ENCODE results near the gene CREG2. TPM values are rescaled to one million over a fixed set of nuclear protein-coding genes. Genes with fewer than 3 reads are reported as not detected.

CREG2 gene, protein sequence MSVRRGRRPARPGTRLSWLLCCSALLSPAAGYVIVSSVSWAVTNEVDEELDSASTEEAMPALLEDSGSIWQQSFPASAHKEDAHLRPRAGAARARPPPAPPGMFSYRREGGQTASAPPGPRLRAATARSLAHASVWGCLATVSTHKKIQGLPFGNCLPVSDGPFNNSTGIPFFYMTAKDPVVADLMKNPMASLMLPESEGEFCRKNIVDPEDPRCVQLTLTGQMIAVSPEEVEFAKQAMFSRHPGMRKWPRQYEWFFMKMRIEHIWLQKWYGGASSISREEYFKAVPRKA
- total RNA-seq = 1 to 10 TPM in 2 of 4 donors, under 1 TPM in 2; 0.38 to 2.5 (median 1.3) TPM

DNA sequence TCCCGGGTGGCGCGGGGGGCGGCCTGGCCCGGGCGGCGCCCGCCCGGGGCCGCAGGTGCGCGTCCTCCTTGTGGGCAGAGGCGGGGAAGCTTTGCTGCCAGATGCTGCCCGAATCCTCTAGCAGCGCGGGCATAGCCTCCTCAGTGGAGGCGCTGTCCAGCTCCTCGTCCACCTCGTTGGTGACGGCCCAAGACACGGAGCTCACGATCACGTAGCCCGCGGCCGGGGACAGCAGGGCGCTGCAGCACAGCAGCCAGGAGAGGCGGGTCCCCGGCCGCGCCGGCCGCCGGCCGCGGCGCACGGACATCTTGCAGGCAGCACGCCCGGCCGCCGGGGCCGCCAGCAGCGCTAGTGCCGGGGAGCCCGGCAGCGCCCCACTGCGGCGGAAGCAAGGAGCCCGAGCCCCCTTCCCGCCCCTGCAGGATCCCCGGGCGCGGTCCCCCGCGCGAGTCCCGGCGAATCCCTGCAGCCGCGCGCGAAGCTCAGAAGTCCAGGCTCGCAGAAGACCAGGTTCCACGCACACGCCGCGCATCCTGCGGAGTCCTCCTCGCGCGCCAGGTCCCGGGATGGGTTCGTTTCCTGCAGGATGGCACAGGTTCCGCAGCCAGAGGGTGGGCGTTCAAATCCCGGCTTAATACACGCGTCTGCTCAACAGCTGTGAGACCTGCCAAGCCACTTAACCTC is at the start of gene CREG2:
CREG2 (minus strand) TSS at position 353 of the 684 bp plus-strand sequence; CDS start at position 307, 46 bp downstream.
- Histone ChIP-seq H3K36me3 (no peaks in the 10 kb centered on the region), H3K4me1 (peaks cover 9 to 31% (median 11%) of the 10 kb centered on the region in 3 donors), H3K27ac (peak within 1 kb of the TSS in 1 of 4 donors; percentile 4), H3K27me3 (peaks cover 0 to 66% (median 3%) of the 10 kb centered on the region in 4 donors), H3K4me3 (peak within 1 kb of the TSS; percentile 40 to 73 (median 54)), H3K9me3 (no peaks in the 10 kb centered on the region)
- TF ChIP-seq, protein P1, sequence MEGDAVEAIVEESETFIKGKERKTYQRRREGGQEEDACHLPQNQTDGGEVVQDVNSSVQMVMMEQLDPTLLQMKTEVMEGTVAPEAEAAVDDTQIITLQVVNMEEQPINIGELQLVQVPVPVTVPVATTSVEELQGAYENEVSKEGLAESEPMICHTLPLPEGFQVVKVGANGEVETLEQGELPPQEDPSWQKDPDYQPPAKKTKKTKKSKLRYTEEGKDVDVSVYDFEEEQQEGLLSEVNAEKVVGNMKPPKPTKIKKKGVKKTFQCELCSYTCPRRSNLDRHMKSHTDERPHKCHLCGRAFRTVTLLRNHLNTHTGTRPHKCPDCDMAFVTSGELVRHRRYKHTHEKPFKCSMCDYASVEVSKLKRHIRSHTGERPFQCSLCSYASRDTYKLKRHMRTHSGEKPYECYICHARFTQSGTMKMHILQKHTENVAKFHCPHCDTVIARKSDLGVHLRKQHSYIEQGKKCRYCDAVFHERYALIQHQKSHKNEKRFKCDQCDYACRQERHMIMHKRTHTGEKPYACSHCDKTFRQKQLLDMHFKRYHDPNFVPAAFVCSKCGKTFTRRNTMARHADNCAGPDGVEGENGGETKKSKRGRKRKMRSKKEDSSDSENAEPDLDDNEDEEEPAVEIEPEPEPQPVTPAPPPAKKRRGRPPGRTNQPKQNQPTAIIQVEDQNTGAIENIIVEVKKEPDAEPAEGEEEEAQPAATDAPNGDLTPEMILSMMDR (IDR thresholded peaks at IDR 0.05) = peak in 5 of 6 experiments; percentile 19 to 74 (median 41)
- TF ChIP-seq POLR2A (IDR thresholded peaks at IDR 0.05) = no peak
- 0% methylated on average over 10 of the region's 79 CpGs; no CpG with 5 or more reads in 1 of the 2 donors for WGBS, 2 donors
- no peak for DNase-seq
- intact Hi-C loops (cut with DNase I) = no loop called here

DNA sequence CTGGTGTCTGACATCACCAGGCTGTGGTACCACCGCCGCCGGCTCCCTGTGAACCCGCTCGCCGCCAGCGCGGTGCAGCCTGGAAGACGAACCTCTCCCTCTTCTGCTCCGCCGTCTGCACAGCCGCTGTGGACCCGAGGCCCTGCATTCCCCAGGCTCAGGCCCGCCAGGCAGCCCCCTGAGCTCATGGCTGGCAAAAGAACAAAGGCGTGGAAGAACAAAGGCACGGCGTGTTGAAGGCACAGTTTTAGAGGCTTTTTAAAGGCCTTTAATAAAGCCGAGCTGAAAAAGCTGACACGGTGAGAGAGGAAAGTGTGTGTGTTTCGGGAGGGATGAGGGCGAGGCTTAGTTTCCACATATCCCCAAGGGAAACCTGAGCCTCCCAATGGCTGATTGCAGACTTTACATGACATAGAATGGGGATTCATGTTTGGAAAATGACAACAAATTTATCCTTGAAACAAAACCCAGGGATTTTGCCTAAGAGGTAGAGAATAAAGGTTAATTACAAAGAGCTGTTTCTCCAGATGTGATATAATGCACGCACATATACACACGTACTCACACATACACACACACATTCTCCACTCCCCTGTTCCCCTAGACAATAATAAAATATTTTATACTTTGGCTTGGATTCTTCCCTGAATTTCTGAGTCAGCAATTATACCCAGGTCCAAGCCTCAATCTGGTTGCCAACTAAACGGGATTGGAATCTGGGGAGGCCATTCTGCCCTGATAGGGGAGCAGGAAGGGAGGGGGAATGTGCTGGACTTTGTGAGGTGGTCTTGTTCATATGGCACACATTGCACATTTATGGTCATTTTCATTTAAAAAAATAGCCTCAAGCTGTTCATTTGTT is 47.9 kb upstream of the CREG2 start:
- Histone ChIP-seq H3K27me3 (no peaks in the 10 kb centered on the region), H3K9me3 (no peaks in the 10 kb centered on the region), H3K4me1 (peaks cover 0 to 13% (median 9%) of the 10 kb centered on the region in 3 donors), H3K27ac (no peak overlapping the region), H3K4me3 (peak overlapping the region in 1 of 4 donors; percentile 34), H3K36me3 (no peaks in the 10 kb centered on the region)
- intact Hi-C loops (cut with DNase I) = no loop called here
- 27 to 35% methylated on average over 6 to 10 of the region's 24 CpGs for WGBS, 2 donors
- TF ChIP-seq POLR2A (IDR thresholded peaks at IDR 0.05) = no peak
- TF ChIP-seq, protein P1 (IDR thresholded peaks at IDR 0.05) = no peak
- no peak for DNase-seq

DNA sequence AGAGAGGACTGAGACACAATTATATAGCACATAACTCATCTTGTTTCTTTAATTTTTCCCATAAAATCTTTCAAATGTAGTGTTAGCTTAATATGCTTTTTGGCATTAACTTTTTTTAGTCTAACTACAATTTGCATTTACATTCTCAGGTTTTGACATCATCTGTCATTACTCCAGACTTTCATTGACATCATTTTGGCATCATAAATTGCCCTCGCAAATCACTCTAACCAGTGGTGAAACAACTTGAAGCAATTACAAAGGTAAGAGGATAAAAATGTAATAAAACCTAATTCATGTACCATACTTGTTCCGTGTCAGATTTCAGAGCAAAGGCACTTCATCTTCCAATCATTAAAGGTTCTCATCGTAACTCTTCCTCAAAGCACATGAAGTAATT is 46.2 kb upstream of the CREG2 start:
- Histone ChIP-seq H3K36me3 (no peaks in the 10 kb centered on the region), H3K9me3 (no peaks in the 10 kb centered on the region), H3K27me3 (no peaks in the 10 kb centered on the region), H3K27ac (no peak overlapping the region), H3K4me1 (peaks cover 0 to 13% (median 9%) of the 10 kb centered on the region in 3 donors), H3K4me3 (no peak overlapping the region)
- 93 to 94% methylated on average over 3 of the region's 3 CpGs for WGBS, 2 donors
- intact Hi-C loops (cut with DNase I) = no loop called here
- TF ChIP-seq, protein P1 (IDR thresholded peaks at IDR 0.05) = no peak
- no peak for TF ChIP-seq POLR2A (IDR thresholded peaks at IDR 0.05)
- no peak for DNase-seq

DNA sequence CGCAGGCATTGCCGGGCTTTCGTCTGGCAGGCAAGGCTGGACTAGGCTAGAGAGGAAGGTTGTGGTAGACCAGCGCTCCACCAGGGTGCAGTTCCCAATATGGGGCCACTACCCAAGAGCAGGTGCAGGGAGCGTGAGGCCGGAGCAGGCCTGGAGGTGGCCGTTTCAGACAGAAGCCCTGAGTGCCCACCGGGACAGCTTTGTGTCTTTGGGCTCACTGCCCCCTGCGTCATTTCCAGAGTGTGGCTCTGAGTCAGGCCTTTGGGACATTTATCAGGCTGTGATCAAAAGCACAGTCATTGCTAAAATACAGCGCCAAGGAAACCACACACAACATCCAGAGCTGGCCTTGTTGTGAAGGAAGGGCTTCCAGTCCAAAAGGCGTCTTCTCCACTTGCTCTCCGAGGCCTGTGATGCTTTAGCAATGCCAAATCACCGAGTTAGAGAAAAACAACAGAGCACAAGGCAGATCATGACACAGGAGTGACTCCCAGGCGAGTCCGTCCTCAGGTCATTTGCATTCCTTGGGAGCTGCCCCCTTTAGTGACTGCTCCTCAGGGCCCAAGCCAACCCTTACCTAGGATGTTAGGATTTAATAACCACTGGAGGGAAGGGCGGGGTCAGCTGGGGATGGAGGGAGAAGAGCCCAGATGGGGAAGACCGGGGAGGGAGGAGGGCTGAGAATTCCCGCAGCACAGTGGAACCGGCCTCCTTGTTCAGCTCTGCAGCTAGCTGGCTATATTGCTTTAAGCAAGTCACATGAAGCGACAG is 45.3 kb upstream of the CREG2 start:
- no peak overlapping the region for H3K4me3 ChIP-seq
- DNase-seq = no peak
- H3K4me1 ChIP-seq = peaks cover 0 to 13% (median 9%) of the 10 kb centered on the region in 3 donors
- H3K27me3 ChIP-seq = no peaks in the 10 kb centered on the region
- no peak for TF ChIP-seq POLR2A (IDR thresholded peaks at IDR 0.05)
- TF ChIP-seq, protein P1 (IDR thresholded peaks at IDR 0.05) = no peak
- 82 to 89% methylated on average over 13 to 14 of the region's 20 CpGs for WGBS, 2 donors
- no peaks in the 10 kb centered on the region for H3K36me3 ChIP-seq
- H3K9me3 ChIP-seq = no peaks in the 10 kb centered on the region
- H3K27ac ChIP-seq = no peak overlapping the region
- intact Hi-C loops (cut with DNase I) = no loop called here

Measured in esophagus squamous epithelium (tissue), 5 donors.